ENCODE results near the gene PALM2AKAP2.
"Not testable (repeated sequence)": the region's sequence is repeated elsewhere in the genome, so short reads cannot be mapped to it uniquely, and the experiment has no call there.

- not testable (repeated sequence) for TF ChIP-seq CTCF (IDR thresholded peaks at IDR 0.05; ENCODE audit: poor library complexity); EZH2phosphoT487 (IDR thresholded peaks at IDR 0.05; ENCODE audit: low read depth, severe bottlenecking, unreplicated experiment)
Measured at GRCh38 chr9:109825383-109825782, 45.4 kb downstream of the PALM2AKAP2 start.
